Measurements from ENCODE around the gene USP38. TPM values are rescaled to one million over a fixed set of nuclear protein-coding genes. Genes with fewer than 3 reads are reported as not detected.
A peak's percentile ranks its signal among the peaks of the same experiment; 100 is the strongest.

USP38 gene
- total RNA-seq, 1 donor from 2014 or later: 11.4 TPM

- Histone ChIP-seq H3K27ac (no peak overlapping the region), H4K20me1 (ENCODE audit: low read depth) (no peaks in the 10 kb centered on the region), H3K4me1 (peaks cover 10% of the 10 kb centered on the region), H3K36me3 (peaks cover 5% of the 10 kb centered on the region), H2AFZ (replicated peaks) (no peak overlapping the region), H3K9ac (no peak overlapping the region), H3K4me2 (no peak overlapping the region), H3F3A (ENCODE audit: low read depth) (peaks cover 4% of the 10 kb centered on the region), H3K4me3 (no peak overlapping the region), H3K79me2 (ENCODE audit: low read depth) (peaks cover 13% of the 10 kb centered on the region), H3K27me3 (no peaks in the 10 kb centered on the region), H3K9me3 (ENCODE audit: low read depth) (peaks cover 5% of the 10 kb centered on the region)
- DNase-seq (ENCODE audit: low spot score): no peak
- Mint-ChIP-seq H3K9me3 (peaks cover 19% of the 10 kb centered on the region), H3K4me3 (no peak overlapping the region), H3K27ac (no peak overlapping the region), H3K36me3 (peaks cover 26% of the 10 kb centered on the region), H3K4me1 (peaks cover 11% of the 10 kb centered on the region), H3K27me3 (ENCODE audit: insufficient read depth, low read depth) (peaks cover 2% of the 10 kb centered on the region)
- TF ChIP-seq EZH2 (IDR thresholded peaks at IDR 0.05) (no peak), EZH2phosphoT487 (IDR thresholded peaks at IDR 0.05) (no peak), CTCF (IDR thresholded peaks at IDR 0.05) (no peak)
Measured at GRCh38 chr4:143178923-143179322, 5.8 kb upstream of the USP38 start.

GRCh38 chr4:143183513-143184216, 1.1 kb upstream of the USP38 start:
- Histone ChIP-seq H3K9ac (peak overlapping the region; percentile 71), H3K4me3 (peak overlapping the region; percentile 94), H4K20me1 (ENCODE audit: low read depth) (peaks cover 37% of the 10 kb centered on the region), H3F3A (ENCODE audit: low read depth) (peaks cover 23% of the 10 kb centered on the region), H3K9me3 (ENCODE audit: low read depth) (no peaks in the 10 kb centered on the region), H3K79me2 (ENCODE audit: low read depth) (peaks cover 50% of the 10 kb centered on the region), H2AFZ (replicated peaks) (peak overlapping the region; percentile 84), H3K4me1 (peaks cover 23% of the 10 kb centered on the region), H3K36me3 (no peaks in the 10 kb centered on the region), H3K27ac (peak overlapping the region; percentile 96), H3K27me3 (no peaks in the 10 kb centered on the region), H3K4me2 (peak overlapping the region; percentile 89)
- Mint-ChIP-seq H3K4me3 (peak overlapping the region; percentile 96), H3K36me3 (peaks cover 7% of the 10 kb centered on the region), H3K27ac (no peak overlapping the region), H3K9me3 (no peaks in the 10 kb centered on the region), H3K27me3 (ENCODE audit: insufficient read depth, low read depth) (peaks cover 5% of the 10 kb centered on the region), H3K4me1 (peaks cover 39% of the 10 kb centered on the region)
- no peak for DNase-seq (ENCODE audit: low spot score)
- no peak for TF ChIP-seq CTCF (IDR thresholded peaks at IDR 0.05)
- no peak for TF ChIP-seq EZH2 (IDR thresholded peaks at IDR 0.05)
- TF ChIP-seq EZH2phosphoT487 (IDR thresholded peaks at IDR 0.05): no peak

- Histone ChIP-seq H3K79me2 (ENCODE audit: low read depth) (peaks cover 55% of the 10 kb centered on the region), H3F3A (ENCODE audit: low read depth) (peaks cover 23% of the 10 kb centered on the region), H3K4me1 (peaks cover 23% of the 10 kb centered on the region), H3K4me3 (peak overlapping the region; percentile 94), H3K9ac (peak overlapping the region; percentile 71), H3K9me3 (ENCODE audit: low read depth) (no peaks in the 10 kb centered on the region), H3K36me3 (no peaks in the 10 kb centered on the region), H2AFZ (replicated peaks) (peak overlapping the region; percentile 84), H4K20me1 (ENCODE audit: low read depth) (peaks cover 42% of the 10 kb centered on the region), H3K27me3 (no peaks in the 10 kb centered on the region), H3K27ac (peak overlapping the region; percentile 96), H3K4me2 (peak overlapping the region; percentile 89)
- H3K36me3 Mint-ChIP-seq: peaks cover 3% of the 10 kb centered on the region
- no peaks in the 10 kb centered on the region for H3K9me3 Mint-ChIP-seq
- H3K27me3 Mint-ChIP-seq (ENCODE audit: insufficient read depth, low read depth): peaks cover 4% of the 10 kb centered on the region
- peak overlapping the region; percentile 96 for H3K4me3 Mint-ChIP-seq
- TF ChIP-seq EZH2phosphoT487 (IDR thresholded peaks at IDR 0.05) (no peak), CTCF (IDR thresholded peaks at IDR 0.05) (no peak)
- peaks cover 42% of the 10 kb centered on the region for H3K4me1 Mint-ChIP-seq
- no peak for DNase-seq (ENCODE audit: low spot score)
- peak overlapping the region; percentile 97 for H3K27ac Mint-ChIP-seq
Measured at GRCh38 chr4:143184217-143184502, 557 bp upstream of the USP38 start.
